ENCODE data around the gene TRAM2.

TRAM2 gene

DNA sequence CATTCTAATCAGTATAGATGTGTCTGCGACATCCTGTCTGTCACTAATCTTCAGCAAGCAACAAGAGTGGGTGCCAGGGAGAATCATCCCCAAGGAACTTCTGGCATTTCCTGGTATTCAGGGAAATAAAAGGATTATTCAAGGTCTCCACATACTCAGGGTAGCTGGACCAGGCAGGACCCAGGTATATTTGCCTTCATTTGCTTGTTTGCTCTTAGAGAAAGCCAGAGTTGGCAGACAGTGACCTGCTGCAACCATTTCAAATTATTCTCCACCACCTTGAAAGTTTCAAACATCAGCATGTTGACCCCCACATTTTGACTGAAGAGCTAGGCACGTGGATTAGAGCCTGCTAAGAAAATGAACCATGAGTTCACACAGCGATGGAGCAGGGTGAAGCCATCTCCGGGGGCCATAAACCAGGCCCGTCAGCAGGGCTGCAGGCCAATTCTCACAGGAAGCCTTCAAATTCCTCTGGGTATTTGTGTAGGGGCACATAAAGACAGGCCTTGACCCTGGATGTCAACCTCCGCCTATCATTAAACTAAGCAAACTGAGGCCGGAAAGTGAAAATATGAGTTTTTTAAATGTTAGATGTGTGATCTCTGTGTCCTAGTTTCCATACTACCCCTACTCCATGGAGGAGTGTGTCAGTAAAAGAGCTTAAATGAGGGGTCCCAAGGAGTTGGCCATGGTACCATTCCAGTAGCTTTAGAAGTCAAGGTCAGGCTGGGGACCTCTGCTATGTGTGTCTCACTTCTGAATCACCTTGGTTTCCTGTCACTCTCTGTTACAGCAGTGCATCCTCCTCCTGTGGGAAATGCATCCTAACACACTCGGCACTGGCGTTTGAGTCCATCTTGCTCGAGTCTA, 32.9 kb downstream of the TRAM2 start:
- TF ChIP-seq, protein P1, sequence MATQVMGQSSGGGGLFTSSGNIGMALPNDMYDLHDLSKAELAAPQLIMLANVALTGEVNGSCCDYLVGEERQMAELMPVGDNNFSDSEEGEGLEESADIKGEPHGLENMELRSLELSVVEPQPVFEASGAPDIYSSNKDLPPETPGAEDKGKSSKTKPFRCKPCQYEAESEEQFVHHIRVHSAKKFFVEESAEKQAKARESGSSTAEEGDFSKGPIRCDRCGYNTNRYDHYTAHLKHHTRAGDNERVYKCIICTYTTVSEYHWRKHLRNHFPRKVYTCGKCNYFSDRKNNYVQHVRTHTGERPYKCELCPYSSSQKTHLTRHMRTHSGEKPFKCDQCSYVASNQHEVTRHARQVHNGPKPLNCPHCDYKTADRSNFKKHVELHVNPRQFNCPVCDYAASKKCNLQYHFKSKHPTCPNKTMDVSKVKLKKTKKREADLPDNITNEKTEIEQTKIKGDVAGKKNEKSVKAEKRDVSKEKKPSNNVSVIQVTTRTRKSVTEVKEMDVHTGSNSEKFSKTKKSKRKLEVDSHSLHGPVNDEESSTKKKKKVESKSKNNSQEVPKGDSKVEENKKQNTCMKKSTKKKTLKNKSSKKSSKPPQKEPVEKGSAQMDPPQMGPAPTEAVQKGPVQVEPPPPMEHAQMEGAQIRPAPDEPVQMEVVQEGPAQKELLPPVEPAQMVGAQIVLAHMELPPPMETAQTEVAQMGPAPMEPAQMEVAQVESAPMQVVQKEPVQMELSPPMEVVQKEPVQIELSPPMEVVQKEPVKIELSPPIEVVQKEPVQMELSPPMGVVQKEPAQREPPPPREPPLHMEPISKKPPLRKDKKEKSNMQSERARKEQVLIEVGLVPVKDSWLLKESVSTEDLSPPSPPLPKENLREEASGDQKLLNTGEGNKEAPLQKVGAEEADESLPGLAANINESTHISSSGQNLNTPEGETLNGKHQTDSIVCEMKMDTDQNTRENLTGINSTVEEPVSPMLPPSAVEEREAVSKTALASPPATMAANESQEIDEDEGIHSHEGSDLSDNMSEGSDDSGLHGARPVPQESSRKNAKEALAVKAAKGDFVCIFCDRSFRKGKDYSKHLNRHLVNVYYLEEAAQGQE (IDR thresholded peaks at IDR 0.05; ENCODE audit: low read depth) = no peak
- TF ChIP-seq YY1 (IDR thresholded peaks at IDR 0.05; ENCODE audit: low read depth) (no peak), TCF12 (IDR thresholded peaks at IDR 0.05; ENCODE audit: low read depth) (no peak), TEAD4 (IDR thresholded peaks at IDR 0.05) (peak; percentile 63; the same call in 1 of the 2 replicates)

DNA sequence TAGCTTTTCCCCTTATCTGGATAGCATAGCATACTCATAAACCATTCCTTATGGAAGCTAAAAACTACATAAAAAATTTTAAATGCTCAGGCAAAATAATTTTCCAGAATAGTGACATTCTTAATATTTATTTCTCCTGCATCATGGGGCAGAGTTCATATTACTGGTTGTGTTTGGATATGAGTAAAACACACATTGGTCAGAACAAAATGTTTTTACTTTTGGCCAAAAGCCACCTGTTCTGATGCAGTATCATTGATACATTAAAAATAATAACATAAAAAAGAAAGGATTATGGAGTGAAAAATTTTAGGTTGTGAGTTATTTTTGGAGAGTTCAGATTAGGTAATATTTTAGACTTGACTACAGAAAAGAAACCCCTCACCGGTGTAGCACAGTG, 33.6 kb downstream of the TRAM2 start:
- TF ChIP-seq RAD21 (IDR thresholded peaks at IDR 0.05; ENCODE audit: low read depth) (no peak), FOXM1 (IDR thresholded peaks at IDR 0.05; ENCODE audit: borderline replicate concordance, low read depth) (no peak), TEAD4 (IDR thresholded peaks at IDR 0.05) (no peak), TAF1 (IDR thresholded peaks at IDR 0.05; ENCODE audit: low read depth) (no peak)
- TF ChIP-seq, protein P1 (IDR thresholded peaks at IDR 0.05; ENCODE audit: low read depth) = no peak
- TF ChIP-seq, protein P2, sequence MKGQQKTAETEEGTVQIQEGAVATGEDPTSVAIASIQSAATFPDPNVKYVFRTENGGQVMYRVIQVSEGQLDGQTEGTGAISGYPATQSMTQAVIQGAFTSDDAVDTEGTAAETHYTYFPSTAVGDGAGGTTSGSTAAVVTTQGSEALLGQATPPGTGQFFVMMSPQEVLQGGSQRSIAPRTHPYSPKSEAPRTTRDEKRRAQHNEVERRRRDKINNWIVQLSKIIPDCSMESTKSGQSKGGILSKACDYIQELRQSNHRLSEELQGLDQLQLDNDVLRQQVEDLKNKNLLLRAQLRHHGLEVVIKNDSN (IDR thresholded peaks at IDR 0.05) = no peak

DNA sequence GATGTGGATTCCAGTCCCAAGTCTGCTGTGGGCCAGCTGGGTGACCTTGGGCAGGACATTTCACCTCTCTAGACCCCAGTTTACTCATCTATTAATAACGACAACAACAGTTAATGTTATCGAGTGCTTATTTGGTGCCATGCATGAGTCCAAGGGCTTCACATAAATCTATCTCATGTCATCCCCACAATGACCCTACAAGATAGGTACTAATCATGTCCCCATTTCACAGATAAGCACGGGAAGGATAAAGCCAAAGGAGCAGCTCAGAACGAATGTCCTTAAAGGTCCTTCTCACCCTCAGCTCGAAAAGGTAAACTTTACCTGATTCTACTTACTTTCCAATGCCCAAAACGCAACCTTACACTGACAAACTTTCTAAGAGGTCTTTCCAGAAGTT, 35.7 kb downstream of the TRAM2 start:
- TF ChIP-seq TAF1 (IDR thresholded peaks at IDR 0.05; ENCODE audit: low read depth) (no peak), NFIC (IDR thresholded peaks at IDR 0.05) (no peak), EGR1 (IDR thresholded peaks at IDR 0.05) (no peak), RAD21 (IDR thresholded peaks at IDR 0.05; ENCODE audit: low read depth) (no peak), YY1 (IDR thresholded peaks at IDR 0.05; ENCODE audit: low read depth) (no peak), ZBTB7A (IDR thresholded peaks at IDR 0.05; ENCODE audit: low read depth) (no peak), EP300 (IDR thresholded peaks at IDR 0.05; ENCODE audit: borderline replicate concordance) (no peak), CEBPB (IDR thresholded peaks at IDR 0.05) (no peak), TCF12 (IDR thresholded peaks at IDR 0.05; ENCODE audit: low read depth) (no peak), TEAD4 (IDR thresholded peaks at IDR 0.05) (no peak), CREB1 (IDR thresholded peaks at IDR 0.05; ENCODE audit: low read depth) (no peak), FOXM1 (IDR thresholded peaks at IDR 0.05; ENCODE audit: borderline replicate concordance, low read depth) (no peak)
- TF ChIP-seq, protein P1 (IDR thresholded peaks at IDR 0.05; ENCODE audit: low read depth) = no peak
- TF ChIP-seq, protein P3, sequence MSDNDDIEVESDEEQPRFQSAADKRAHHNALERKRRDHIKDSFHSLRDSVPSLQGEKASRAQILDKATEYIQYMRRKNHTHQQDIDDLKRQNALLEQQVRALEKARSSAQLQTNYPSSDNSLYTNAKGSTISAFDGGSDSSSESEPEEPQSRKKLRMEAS (IDR thresholded peaks at IDR 0.05) = no peak
- TF ChIP-seq, protein P2 (IDR thresholded peaks at IDR 0.05) = no peak

DNA sequence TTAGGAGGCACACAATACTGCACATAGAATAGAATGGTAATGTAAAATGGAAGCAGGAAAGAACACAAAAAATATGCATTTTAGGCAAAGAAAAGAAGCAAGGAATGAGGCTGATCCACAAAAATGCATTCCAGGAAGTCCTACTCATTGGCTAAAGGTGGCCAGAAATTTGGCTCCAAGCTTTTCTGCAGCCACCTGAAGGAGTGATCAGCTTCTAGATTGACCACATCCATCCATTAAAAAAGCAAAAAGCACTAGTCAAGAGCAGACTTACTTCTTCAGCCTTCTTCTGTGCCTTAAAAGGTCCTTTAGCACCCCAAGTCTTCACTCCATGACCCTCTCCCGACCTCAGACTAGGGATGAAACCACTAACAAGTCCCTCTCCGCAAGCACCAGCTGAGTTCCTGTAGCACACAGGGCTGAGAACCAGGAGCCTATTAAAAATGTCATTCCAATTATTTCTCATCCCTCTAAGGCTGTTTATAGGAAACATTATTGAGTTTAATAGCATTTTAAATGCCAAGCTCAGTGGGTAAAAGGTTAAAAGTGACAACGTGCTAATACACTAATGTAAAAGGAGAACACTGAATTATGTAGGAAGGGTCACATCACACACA, 36.5 kb downstream of the TRAM2 start:
- TF ChIP-seq, protein P1 (IDR thresholded peaks at IDR 0.05; ENCODE audit: low read depth) = no peak
- TF ChIP-seq TEAD4 (IDR thresholded peaks at IDR 0.05) = no peak
- TF ChIP-seq, protein P3 (IDR thresholded peaks at IDR 0.05) = no peak
- no peak for TF ChIP-seq EP300 (IDR thresholded peaks at IDR 0.05; ENCODE audit: borderline replicate concordance)
- no peak for TF ChIP-seq TAF1 (IDR thresholded peaks at IDR 0.05; ENCODE audit: low read depth)
- TF ChIP-seq, protein P2 (IDR thresholded peaks at IDR 0.05) = no peak
- TF ChIP-seq RAD21 (IDR thresholded peaks at IDR 0.05; ENCODE audit: low read depth) = no peak
- no peak for TF ChIP-seq YY1 (IDR thresholded peaks at IDR 0.05; ENCODE audit: low read depth)
- TF ChIP-seq CEBPB (IDR thresholded peaks at IDR 0.05) = no peak
- TF ChIP-seq TCF12 (IDR thresholded peaks at IDR 0.05; ENCODE audit: low read depth) = no peak
- no peak for TF ChIP-seq FOXM1 (IDR thresholded peaks at IDR 0.05; ENCODE audit: borderline replicate concordance, low read depth)
- TF ChIP-seq EGR1 (IDR thresholded peaks at IDR 0.05) = no peak

Measured in Ishikawa (cell line).